GM19468 (cell line): ENCODE measurements around the gene PRAMEF9.
"Not testable (repeated sequence)": the region's sequence is repeated elsewhere in the genome, so short reads cannot be mapped to it uniquely, and the experiment has no call there.

ENCODE experiments used
- ATAC-seq: cut with Tn5 transposase; IDR thresholded peaks from one replicate; pipeline ENCODE4 v1.9.1; 2021; ENCODE audit warnings: mild to moderate bottlenecking, moderate library complexity, moderate number of reproducible peaks; ENCODE audit not compliant: unreplicated experiment; ENCODE audit errors: extremely low read depth

PRAMEF9 gene

DNA sequence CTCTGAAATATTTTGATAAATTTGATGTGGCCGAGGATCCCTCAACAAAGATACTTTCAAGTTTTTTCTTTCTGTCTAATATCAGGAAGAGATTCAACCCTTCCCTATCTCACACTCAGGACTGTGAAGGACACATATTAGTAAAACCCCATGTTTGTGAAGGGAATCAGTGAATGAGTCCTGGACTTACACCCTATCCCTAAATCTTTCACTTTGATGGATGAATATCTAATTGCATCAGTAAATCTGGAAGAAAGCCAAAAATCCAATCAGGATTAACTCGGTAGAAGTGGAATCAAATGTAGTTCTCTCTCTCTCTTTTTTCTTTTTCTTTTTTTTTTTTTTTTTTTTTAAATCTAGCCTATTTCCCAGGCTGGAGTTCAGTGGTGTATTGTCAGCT, at the start of gene PRAMEF9:
Gene PRAMEF9 (plus strand): TSS at position 301 of the 400 bp plus-strand sequence. CDS start 3,433 bp downstream, outside the sequence.
- not testable (repeated sequence) for ATAC-seq

DNA sequence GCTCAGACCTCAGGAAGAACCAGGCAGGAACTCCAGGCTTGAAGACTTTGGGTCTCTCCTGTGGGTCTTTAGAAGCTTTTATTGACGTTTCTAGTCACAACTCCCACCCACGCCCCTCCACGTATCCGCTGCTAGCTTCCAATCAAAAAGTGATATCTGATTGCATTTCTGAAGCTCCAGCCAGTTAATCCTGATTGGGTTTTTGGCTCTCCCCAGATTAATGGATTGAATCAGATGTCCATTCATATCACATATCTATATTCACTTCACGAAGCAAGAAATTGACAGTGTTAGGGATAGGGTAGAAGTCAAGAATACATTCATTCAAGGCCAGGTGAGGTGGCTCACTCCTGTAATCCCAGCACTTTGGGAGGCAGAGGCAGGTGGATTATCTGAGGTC, 15.7 kb upstream of the PRAMEF9 start, which contains the start of gene PRAMEF26:
Gene PRAMEF26 (minus strand): TSS at position 101 of the 400 bp plus-strand sequence. CDS start 2,914 bp downstream, outside the sequence.
- not testable (repeated sequence) for ATAC-seq

DNA sequence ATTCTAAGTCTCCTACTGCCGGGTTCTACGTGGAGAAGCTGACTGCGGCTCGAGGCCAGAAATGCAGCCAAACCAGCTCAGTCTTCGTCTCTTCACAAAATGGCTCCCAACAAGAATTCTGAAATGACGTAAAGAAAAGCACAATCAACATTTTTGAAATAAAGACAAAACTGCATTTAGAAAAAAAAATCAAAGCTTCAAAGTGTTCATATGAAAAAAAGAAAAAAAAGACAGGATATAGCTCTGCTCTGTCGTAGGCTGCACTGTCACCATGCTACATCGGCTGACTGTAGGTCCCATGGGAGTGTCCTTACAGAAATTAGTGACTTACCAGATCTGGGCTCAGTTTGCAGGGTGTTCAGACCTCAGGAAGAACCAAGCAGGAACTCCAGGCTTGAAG, 6.1 kb upstream of the PRAMEF9 start, which contains the start of gene HNRNPCL4:
Gene HNRNPCL4 (minus strand): TSS at position 101 of the 400 bp plus-strand sequence. CDS start 164 bp downstream, outside the sequence.
- ATAC-seq: not testable (repeated sequence)

DNA sequence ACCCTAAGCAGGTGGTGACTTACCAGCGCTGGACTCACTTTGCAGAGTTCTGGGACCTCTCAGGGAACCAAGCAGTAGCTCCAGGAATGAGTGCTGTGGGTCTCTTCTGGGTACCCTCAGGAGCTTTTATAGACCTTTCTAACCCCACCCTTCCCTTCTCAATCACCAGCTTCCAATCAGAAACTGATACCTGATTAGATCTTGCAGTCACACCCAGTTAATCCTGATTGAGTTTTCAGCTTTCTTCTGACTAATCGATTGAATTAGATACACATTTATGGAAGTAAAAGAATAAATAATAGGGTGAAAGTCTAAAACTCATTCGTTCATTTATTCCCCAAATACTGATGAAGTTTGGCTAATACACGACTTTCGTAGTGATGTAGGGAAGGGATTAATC, 29.7 kb downstream of the PRAMEF9 start, which contains the start of gene PRAMEF13:
Gene PRAMEF13 (minus strand): TSS at position 101 of the 400 bp plus-strand sequence. CDS start 1,820 bp downstream, outside the sequence.
- not testable (repeated sequence) for ATAC-seq

- not testable (repeated sequence) for ATAC-seq
Observed at GRCh38 chr1:13208712-13209111, 37.1 kb downstream of the PRAMEF9 start.

DNA sequence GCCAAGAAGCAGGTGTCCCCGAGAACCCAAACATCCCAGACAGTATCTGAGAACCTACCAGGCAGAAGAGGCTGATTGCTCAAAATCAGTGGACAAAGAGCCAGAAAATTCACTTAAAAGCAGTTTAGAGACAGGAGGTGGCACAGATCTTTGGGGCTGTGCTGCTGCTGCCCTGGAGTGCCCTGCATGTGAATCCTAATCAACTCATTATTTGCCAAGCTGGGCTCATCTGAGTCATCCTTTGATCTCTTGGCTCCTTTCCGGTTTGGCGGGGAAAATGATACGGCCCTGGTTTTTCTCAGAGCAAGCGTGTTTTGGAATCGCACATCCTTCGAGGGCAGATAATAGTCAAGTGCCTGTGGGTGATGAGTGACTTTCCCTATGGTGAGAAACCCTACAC, 45.0 kb downstream of the PRAMEF9 start:
- ATAC-seq: not testable (repeated sequence)

GRCh38 chr1:13219203-13219602, 47.6 kb downstream of the PRAMEF9 start:
- not testable (repeated sequence) for ATAC-seq

DNA sequence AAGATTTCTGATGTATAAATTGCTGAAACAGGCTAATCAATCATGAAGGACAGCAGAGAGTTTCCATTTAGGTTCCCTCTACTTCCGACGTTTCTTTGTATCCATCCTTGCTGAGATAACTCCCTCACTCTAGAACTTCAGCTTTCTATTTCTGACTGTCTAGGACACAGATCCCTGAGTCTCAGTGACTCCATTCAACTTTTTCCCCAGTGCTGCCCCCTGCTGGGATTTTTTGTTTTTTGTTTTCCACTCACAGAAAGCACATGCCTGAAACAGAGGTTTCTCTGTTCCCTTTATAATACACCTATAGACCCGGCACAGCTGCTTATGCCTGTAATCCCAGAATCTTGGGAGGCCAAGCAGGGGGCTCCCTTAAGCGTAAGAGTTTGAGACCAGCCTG, 51.1 kb downstream of the PRAMEF9 start:
- not testable (repeated sequence) for ATAC-seq

GRCh38 chr1:13224480-13225060, 52.9 kb downstream of the PRAMEF9 start:
- ATAC-seq: no peak

DNA sequence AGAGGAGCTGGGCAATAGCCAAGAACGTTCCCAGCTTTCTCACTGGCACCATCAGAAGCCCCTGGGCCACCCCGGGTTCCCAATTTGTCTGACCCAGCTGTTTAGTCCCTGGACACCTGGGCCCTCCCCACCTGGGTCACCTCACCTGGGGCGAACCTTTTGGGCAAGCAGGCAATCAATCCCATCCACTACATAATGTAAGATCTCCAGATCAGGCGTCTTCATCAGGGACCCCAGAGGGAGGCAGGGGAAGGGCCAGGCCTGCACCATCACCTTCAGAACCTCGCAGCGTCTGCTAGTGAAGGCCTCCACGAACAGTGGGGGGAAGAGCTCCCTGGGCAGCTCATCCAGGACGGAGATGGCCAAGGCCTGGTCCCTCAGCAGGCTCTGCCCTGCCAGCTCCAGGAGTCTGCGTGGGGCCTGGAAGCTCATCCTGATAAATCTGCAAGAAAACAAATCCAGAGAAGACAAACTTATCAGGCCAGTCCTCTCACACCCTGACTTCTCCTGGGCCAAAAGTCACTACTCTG, 54.1 kb downstream of the PRAMEF9 start, which contains the start of gene PRAMEF18:
Gene PRAMEF18 (minus strand): TSS at position 480 of the 530 bp plus-strand sequence. CDS start 48 bp downstream, at position 432.
- not testable (repeated sequence) for ATAC-seq

GRCh38 chr1:13227271-13228055, 55.8 kb downstream of the PRAMEF9 start:
- ATAC-seq: not testable (repeated sequence)

DNA sequence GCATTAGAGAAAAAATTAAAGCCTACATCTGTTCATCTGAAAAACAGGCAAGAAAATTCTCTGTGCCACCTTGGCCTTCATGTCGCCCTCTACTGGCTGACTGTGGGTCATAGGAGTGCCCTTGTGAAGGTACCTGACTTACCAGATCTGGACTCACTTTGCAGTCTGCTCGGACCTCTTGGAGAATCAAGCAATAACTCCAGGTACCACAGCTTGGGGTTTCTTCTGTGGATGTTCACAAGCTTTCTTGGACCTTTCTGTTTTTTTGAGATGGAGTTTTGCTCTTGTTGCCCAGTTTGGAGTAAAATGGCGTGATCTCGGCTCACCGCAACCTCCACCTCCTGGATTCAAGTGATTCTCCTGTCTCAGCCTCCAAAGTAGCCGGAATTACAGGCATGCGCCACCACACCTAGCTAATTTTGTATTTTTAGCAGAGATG, 56.7 kb downstream of the PRAMEF9 start:
- peak; percentile 24 for ATAC-seq
